Ovary (tissue), 9 donors: Measurements from ENCODE around the gene HECW1. TPM values are rescaled to one million over a fixed set of nuclear protein-coding genes. Genes with fewer than 3 reads are reported as not detected.

Experiments used
- DNase-seq, 5 donors: peaks; one replicate each; pipeline ENCODE4 v3.0.0-alpha.2; 2019 to 2020
- H3K27ac ChIP-seq, 2 donors: fragments of 200-600 bp; one replicate each; pipeline versions ENCODE4 v1.5.1 to v1.8.0; 2019 to 2022
- H3K27me3 ChIP-seq: fragments of 200-600 bp; one replicate; pipeline ENCODE4 v1.8.0; 2022
- H3K36me3 ChIP-seq: fragments of 200-600 bp; sonication (generic); one replicate; pipeline ENCODE4 v1.5.1; 2019
- H3K4me1 ChIP-seq: one replicate; pipeline ENCODE4 v1.8.1; 2013; ENCODE audit warnings: mild to moderate bottlenecking, moderate library complexity; ENCODE audit not compliant: insufficient read depth
- H3K4me3 ChIP-seq: fragments of 200-600 bp; sonication (generic); one replicate; pipeline ENCODE4 v1.5.1; 2017
- H3K9me3 ChIP-seq, 2 donors: fragments of 200-600 bp in 1 of 2; sonication (generic) in 1 of 2; one replicate each; pipeline versions ENCODE4 v1.5.1 to v1.8.1; 2013 to 2019; ENCODE audit warnings: mild to moderate bottlenecking in 1 of 2, moderate library complexity in 1 of 2
- EP300 ChIP-seq: sonication (generic); formaldehyde crosslinking; IDR thresholded peaks from one replicate; pipeline ENCODE4 v1.6.1; 2017; ENCODE audit warnings: antibody characterized with exemption
- POLR2A ChIP-seq: fragments of 450-650 bp; IDR thresholded peaks from one replicate; pipeline ENCODE4 v1.6.1; 2017; ENCODE audit warnings: antibody characterized with exemption, mild to moderate bottlenecking, moderate library complexity
- WGBS, 3 donors: extraction: QIAGEN DNeasy Blood & Tissue Kit in 1 of 3; methylation state at CpG; one replicate each; pipeline versions ENCODE4 v1.1.5 to v1.1.7; 2013 to 2017; 5-methylcytosine and 5-hydroxymethylcytosine counted together
- intact Hi-C, 4 donors: fragments of 100-400 bp; cut with DNase I; formaldehyde crosslinking; loops; one replicate each; pipeline versions ENCODE4 v1.11.0 to v1.15.1; 2022 to 2023
- polyA plus RNA-seq, 2 donors: library from polyadenylated mRNA; stranded (reverse); fragments of 200-250 nt in 1 of 2; fragments of 350-450 nt in 1 of 2; fragmentation: Illumina TruSeq in 1 of 2; extraction: RNeasy Lipid Tissue Mini Kit (QIAGEN cat#74804) in 1 of 2; gene quantifications; one replicate each; pipeline ENCODE4 v1.2.3, GENCODE V29; 2013 to 2014
- total RNA-seq, 7 donors: library from RNA; depleted of rRNA in 2 of 7; stranded (reverse); fragments of >200 nt in 2 of 7; fragmentation: NEBNext Ultra II Directional in 3 of 7; extraction: Animal tissue kit (Norgen Biotek cat#: 25700) in 3 of 7; gene quantifications; one replicate each; pipeline versions ENCODE4 v1.1.0 to v1.2.4, GENCODE V29; 2016 to 2023
- TF ChIP-seq, protein P1 (sequence below), 3 donors: fragments of 450-650 bp in 2 of 3; fragments of 200-600 bp in 1 of 3; IDR thresholded peaks; one replicate each; pipeline versions ENCODE4 v1.5.1 to v1.8.0; 2016 to 2022; ENCODE audit warnings: antibody characterized with exemption in 3 of 3, mild to moderate bottlenecking in 1 of 3
- donor health status: DM: no; HTN: no; CAD: no; lungs with moderate emphysema.
- donor health status: DM: no; HTN: no; CAD: no.
- donor health status: Bipolar disorder and iron deficiency.
- donor health status: DM: yes; HTN: yes; CAD: no.
- donor health status: DM: no; HTN: no; CAD: no.
- donor health status: DM: yes; HTN: yes; CAD: no.

Gene HECW1
- total and polyA plus RNA-seq, 9 donors = 0.31 to 6.4 (median 1.8) TPM; not detected in 1

DNA sequence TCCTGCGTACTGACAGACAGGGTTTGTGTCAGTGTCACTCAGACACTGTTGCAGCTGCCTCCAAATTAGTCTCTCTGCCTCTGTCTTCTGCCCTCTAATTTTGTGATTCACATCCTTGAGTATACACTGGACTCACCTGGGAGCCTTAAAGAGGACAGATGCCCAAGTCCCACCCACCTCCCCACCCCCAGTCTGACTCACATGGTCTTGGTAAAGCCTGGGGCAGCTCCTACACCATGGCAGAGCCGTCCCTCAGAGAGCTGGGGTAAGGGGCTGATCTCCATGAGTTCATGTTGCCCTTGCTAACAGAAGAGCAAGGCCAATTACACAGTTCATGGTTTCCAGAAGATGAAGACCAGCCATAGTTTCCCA lies 272.8 kb downstream of the HECW1 start:
- no peak for DNase-seq
- no peak overlapping the region for H3K27ac ChIP-seq
- WGBS, 3 donors = 49 to 57% (median 56%) methylated on average over 2 of the region's 2 CpGs
- no peaks in the 10 kb centered on the region for H3K9me3 ChIP-seq
- H3K27me3 ChIP-seq = no peaks in the 10 kb centered on the region
- no peaks in the 10 kb centered on the region for H3K36me3 ChIP-seq
- H3K4me3 ChIP-seq = no peak overlapping the region
- intact Hi-C loops = no loop called here
- no peaks in the 10 kb centered on the region for H3K4me1 ChIP-seq
- TF ChIP-seq POLR2A (no peak), EP300 (no peak)

DNA sequence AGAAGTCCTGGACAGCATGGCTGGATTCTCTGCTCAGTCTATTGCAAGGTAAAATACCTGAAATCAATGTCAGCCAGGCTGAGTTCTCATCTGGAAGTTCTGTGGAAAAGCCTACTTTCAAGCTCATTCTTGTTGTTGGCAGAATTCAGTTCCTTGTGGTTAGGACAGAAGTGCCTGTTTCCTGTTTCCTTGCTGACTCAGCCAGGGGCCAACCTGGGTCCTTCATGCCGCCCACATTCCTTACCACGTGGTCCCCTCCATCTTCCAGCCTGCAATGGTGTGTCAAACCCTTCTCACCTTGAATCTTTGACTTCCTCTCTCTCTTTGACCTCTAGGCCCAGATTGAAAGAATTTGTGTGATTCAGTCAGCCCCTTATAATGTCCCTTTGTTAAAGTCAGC lies 273.4 kb downstream of the HECW1 start:
- WGBS, 3 donors = 80 to 94% (median 88%) methylated on average over 2 of the region's 2 CpGs
- DNase-seq = no peak
- Histone ChIP-seq H3K4me1 (no peaks in the 10 kb centered on the region), H3K9me3 (no peaks in the 10 kb centered on the region), H3K4me3 (no peak overlapping the region), H3K27me3 (no peaks in the 10 kb centered on the region), H3K36me3 (no peaks in the 10 kb centered on the region), H3K27ac (no peak overlapping the region)
- intact Hi-C loops = no loop called here
- TF ChIP-seq EP300 = no peak
- TF ChIP-seq POLR2A = no peak
- TF ChIP-seq, protein P1, sequence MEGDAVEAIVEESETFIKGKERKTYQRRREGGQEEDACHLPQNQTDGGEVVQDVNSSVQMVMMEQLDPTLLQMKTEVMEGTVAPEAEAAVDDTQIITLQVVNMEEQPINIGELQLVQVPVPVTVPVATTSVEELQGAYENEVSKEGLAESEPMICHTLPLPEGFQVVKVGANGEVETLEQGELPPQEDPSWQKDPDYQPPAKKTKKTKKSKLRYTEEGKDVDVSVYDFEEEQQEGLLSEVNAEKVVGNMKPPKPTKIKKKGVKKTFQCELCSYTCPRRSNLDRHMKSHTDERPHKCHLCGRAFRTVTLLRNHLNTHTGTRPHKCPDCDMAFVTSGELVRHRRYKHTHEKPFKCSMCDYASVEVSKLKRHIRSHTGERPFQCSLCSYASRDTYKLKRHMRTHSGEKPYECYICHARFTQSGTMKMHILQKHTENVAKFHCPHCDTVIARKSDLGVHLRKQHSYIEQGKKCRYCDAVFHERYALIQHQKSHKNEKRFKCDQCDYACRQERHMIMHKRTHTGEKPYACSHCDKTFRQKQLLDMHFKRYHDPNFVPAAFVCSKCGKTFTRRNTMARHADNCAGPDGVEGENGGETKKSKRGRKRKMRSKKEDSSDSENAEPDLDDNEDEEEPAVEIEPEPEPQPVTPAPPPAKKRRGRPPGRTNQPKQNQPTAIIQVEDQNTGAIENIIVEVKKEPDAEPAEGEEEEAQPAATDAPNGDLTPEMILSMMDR (IDR thresholded peaks at IDR 0.05) = no peak

DNA sequence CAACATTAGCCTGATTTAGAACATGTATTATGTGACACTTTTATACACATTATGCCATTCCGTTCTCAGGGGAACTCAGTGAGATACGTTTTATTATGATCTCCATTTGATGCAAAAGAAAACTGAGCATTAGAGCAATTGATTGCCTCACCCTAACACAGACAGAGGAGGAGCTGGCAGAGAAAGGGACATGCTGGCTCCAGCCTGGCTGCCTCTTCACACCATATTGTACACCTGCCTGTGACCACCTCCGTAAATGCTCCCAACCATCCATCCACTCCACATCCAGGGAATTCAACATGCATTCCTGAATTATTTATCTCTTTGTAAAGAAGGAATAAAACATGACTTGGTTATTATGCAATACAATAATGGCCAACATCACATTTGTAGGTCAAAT lies 275.5 kb downstream of the HECW1 start:
- H3K27me3 ChIP-seq = no peaks in the 10 kb centered on the region
- intact Hi-C loops = no loop called here
- no peak overlapping the region for H3K27ac ChIP-seq
- 84 to 90% (median 85%) methylated on average over 3 of the region's 3 CpGs for WGBS, 3 donors
- no peaks in the 10 kb centered on the region for H3K4me1 ChIP-seq
- H3K4me3 ChIP-seq = no peak overlapping the region
- H3K36me3 ChIP-seq = no peaks in the 10 kb centered on the region
- no peak for DNase-seq
- TF ChIP-seq EP300 (no peak), POLR2A (no peak)
- TF ChIP-seq, protein P1 (IDR thresholded peaks at IDR 0.05) = no peak
- no peaks in the 10 kb centered on the region for H3K9me3 ChIP-seq

DNA sequence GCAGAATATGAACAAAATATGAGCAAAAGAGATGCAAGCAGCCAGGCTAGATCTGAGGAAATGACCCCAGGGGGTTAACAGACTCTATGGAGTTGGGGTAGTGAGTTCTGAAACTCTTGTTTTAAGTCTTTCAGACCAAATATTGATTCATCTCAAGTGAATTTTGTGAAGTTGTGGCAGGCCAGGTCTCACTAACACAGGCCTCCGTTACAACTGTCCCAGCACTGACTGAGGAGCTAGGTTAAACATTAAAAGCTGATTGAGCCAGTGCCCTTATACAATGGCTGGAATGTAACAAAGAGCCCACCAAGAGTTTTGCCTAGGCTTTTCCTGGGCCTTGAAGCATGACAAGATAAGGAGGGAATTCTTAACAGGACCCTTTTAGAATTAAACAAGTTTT lies 278.1 kb downstream of the HECW1 start:
- intact Hi-C loops = no loop called here
- Histone ChIP-seq H3K36me3 (no peaks in the 10 kb centered on the region), H3K27ac (no peak overlapping the region), H3K27me3 (no peaks in the 10 kb centered on the region), H3K4me1 (no peaks in the 10 kb centered on the region), H3K4me3 (no peak overlapping the region), H3K9me3 (no peaks in the 10 kb centered on the region)
- DNase-seq = no peak
- TF ChIP-seq, protein P1 (IDR thresholded peaks at IDR 0.05) = no peak
- TF ChIP-seq EP300 (no peak), POLR2A (no peak)
- WGBS, 3 donors = 93 to 100% (median 96%) methylated on average over 1 of the region's 1 CpG

DNA sequence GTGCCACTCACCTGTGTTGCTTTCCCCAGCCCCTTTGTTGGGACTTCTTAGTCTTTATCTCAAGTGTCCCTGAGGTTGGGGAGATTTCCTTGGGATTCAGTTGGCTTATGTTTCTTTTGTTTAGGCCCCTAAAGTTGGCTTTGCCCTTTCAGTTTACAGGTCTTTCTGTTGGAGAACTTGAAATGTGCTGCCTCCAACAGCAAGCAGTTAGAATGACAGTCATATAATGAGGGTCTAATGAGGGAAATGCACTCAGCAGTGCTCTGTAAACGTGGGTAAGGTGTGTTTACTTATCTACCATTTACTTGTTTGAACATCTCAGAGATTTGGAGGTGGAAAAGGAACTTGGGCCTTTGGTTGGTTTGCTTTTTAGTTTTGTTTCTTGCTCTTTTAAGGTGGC lies 279.1 kb downstream of the HECW1 start:
- DNase-seq = no peak
- Histone ChIP-seq H3K27me3 (no peaks in the 10 kb centered on the region), H3K27ac (no peak overlapping the region), H3K4me1 (no peaks in the 10 kb centered on the region), H3K36me3 (no peaks in the 10 kb centered on the region), H3K4me3 (no peak overlapping the region), H3K9me3 (no peaks in the 10 kb centered on the region)
- intact Hi-C loops = no loop called here
- TF ChIP-seq POLR2A (no peak), EP300 (no peak)
- TF ChIP-seq, protein P1 (IDR thresholded peaks at IDR 0.05) = no peak
- WGBS, 3 donors = 39 to 51% (median 42%) methylated on average over 1 of the region's 1 CpG
